Heart left ventricle (tissue), 13 donors: Measurements from ENCODE around the gene RUBCNL.

Experiments
- CTCF ChIP-seq, 12 donors: fragments of 200-600 bp; sonication (generic) in 4 of 12; IDR thresholded peaks; one replicate each; pipeline versions ENCODE4 v1.5.0 to v1.8.0; 2018 to 2022; ENCODE audit warnings: antibody characterized with exemption in 12 of 12, mild to moderate bottlenecking in 5 of 12
- POLR2A ChIP-seq, 2 donors: fragments of 450-650 bp; IDR thresholded peaks; one replicate each; pipeline ENCODE4 v1.6.1; 2017; ENCODE audit warnings: antibody characterized with exemption in 2 of 2, mild to moderate bottlenecking in 2 of 2, moderate library complexity in 2 of 2
- donor health status: ischemic (EF 13 %, LVEDD 7.1; RV severe dilation, severe dysfunction).
- donor health status: DM: no; HTN: yes; CAD: no.
- donor health status: DM: no; HTN: no; CAD: no.
- donor health status: ischemic (EF 25% LVEDD 6.9; RV normal size, moderate dysfunction).
- donor health status: ischemic (EF 25% LVEDD 5.7; RV mildly dilated, moderate dysfunction).
- donor health status: ischemic (EF 35%, LVEDD 5.7; RV mildly dilated, moderate dysfunction).
- donor health status: nonischemic (EF 11% LVEDD 7.7; RV severe dilation, severe dysfunction).
- donor health status: DM: yes; HTN: yes; CAD: no.
- donor health status: PGD.
- donor health status: ischemic (EF 29% LVEDD 5.4; RV normal size, mild dysfunction).
- donor health status: nonischemic (EF 23%, LVEDD 6.1; RV moderate dilation, normal function).

- no peak for TF ChIP-seq CTCF (IDR thresholded peaks at IDR 0.05)
- no peak for TF ChIP-seq POLR2A (IDR thresholded peaks at IDR 0.05)
These were observed at the start of gene RUBCNL for GRCh38 chr13:46387064-46387851.
